GM19239 (cell line): ENCODE data around the gene MYO1D.
"Not testable (repeated sequence)": the region's sequence is repeated elsewhere in the genome, so short reads cannot be mapped to it uniquely, and the experiment has no call there.

ENCODE experiments used
- DNase-seq: peaks from one replicate; pipeline ENCODE4 v3.0.0; 2011; ENCODE audit warnings: low spot score; ENCODE audit not compliant: insufficient read length
- FAIRE-seq: peaks from 2 replicates; lab custom pipeline; 2011; peaks lifted over from hg19 to GRCh38; lab: Jason Lieb, UNC

Gene MYO1D

DNA sequence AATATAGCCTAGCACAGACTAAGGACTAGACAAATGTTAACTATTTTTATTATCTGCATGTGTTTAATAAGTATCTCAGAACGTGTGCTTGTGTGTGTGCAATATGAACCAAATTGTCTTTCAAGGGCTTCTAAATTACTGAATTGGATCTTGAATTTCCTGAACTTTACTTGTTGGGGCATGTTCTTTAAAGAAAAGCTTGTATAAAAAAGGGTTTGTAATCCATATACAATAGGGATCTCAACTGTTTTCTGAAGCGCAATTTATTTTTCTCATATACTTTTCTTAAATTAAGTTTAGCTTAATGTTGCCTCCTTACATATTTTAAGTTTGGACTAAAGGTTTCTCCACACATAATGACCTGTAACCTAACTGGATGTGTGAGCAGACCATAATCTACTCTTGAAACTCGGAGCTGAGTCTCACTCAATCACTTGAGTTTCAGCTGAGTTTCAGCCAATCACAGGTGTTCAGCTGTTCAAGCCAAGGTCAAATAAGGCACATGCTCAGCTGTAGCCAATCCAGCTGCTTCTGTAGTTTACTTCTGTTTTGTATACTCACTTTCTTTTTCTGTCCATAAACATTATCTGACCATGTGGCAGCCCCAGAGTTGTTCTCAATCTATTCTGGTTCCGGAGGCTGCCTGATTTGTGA lies 317.8 kb downstream of the MYO1D start:
- DNase-seq (peak; percentile 64), FAIRE-seq (peak; percentile 99)

DNA sequence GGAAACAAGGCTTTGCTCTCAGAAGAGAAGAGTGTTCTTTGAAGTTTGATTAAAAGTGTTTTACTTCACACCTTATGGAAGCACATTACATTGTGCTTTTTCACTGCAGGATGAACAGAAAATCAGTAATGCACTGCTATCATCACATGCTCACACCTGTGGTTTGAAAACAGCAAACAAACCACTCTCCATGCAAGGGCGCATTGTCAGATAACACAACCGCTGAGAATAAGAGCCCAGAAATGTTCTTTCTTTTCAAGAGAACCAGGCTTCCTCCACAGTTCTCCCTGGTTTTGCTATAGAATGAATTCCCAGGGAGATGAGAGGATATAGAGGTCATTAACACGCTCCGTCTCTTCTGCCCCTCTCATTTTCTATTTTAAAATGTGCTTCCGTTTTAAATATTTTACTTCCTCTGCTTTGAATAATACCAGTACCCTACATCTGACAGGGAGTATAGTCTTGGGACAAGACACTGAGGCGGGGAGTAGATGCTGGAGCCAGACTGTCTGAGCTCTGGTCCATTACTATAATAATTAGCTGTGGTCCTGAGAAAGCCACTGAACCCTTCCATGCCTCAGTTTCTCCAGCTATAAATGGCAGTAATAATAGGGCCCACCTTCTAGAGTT lies 318.5 kb downstream of the MYO1D start:
- peak; percentile 97 for FAIRE-seq

DNA sequence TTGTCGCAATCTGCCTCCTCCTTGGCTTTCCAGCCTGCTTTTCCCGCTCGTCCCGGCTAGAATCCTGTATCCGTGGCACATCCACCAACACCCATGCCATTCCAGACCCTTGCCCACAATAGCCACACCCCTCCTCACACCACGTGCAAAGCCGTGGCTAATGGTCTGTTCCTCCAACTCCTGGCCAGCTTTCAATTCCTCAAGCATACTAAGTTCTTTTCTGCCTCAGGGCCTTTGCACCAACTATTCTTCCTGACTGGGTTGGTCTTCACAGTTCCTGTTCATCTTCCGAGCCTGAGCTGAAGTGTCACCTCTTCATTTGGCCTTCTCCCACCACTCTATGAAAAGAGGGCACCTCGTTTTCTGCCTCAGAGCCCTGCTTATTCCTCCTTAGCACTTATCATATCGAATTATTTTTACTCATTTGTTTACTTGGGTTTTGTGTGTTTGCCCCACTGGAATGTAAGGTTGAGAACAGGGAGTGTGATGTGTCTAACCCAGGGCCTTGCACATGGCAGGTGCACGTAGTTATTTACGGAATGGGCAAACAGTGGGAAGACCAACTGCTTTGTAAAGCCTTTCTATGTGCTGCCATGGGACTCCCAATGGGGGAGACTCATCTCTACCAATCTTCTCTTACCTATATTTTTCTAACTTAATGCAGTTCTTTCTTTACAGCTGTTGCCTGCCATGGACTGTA lies 321.2 kb downstream of the MYO1D start:
- DNase-seq, result no peak
- no peak for FAIRE-seq

More for the DNA sequence above, 318.5 kb downstream of the MYO1D start:
- DNase-seq, result no peak

DNA sequence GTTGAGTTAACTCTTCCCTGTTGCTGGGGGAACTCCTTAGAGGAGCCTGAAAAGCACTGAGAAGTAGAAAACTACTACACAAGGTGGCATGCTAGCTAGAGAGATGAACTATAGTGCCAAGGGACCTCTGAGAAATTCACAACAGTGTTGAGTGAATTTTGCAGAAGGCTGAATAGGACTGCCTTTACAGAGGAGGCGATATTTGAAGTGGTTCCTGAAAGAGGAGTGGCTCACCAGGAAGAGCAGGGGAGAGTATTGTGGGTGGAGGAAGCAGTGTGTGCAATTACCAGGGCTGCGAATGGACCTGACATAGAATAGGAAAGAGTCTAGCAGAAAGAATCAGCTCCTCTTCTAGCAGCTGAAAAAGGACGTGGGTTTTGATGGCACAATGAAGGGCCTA lies 323.8 kb downstream of the MYO1D start:
- FAIRE-seq, result peak; percentile 39
- no peak for DNase-seq

DNA sequence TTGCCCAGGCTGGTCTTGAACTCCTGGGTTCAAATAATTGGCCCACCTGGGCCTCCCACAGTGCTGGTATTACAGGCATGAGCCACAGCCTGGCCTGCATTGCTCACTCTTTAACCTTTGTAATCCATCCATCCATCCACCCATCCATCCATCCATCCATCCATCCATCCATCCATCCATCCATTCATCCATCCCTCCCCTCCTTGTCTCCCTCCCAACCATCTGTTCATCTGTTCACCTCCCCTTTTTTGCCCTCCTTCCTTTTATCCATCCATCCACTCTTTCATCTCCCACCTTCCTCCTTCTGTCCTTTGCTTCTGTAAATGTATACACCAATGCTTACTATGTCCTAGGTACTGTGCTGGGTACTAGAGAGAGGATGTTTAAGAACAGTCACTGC lies 324.6 kb downstream of the MYO1D start:
- FAIRE-seq (no peak), DNase-seq (no peak)

DNA sequence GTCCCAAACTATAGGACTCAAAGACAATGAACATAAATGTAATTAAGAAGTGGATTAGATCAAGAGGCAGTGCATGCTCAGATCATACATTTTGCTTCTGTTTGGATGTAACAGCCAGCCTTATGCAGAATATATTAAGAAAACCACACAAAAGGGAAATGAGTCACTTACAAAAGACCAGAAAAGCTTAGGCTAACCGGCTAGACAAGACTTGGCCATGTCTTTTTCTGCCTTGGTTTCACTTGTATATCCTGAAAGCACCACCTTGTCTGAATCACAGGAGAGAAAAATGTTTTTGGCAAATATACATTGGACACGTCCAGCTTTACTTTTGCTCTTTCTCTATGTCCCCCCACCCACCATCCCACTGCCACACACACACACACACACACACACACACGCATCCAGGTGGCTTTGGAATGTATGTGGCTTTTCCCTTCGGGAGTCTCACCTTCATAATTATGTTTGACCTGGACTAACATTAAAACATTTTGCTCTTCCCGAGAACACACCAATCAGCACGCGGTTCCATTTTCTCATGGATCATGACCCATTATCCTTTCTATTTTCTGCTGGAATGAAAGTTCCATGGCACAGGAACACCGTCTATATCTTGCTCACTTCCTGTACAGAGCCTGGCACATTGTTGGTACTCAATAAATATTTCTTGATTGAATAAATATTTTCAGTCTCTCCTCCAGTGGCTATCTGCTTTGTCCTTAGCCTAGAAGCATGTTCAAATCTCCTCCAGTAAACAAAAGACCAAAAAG lies 325.6 kb downstream of the MYO1D start:
- FAIRE-seq (peak; percentile 93), DNase-seq (peak; percentile 47)

DNA sequence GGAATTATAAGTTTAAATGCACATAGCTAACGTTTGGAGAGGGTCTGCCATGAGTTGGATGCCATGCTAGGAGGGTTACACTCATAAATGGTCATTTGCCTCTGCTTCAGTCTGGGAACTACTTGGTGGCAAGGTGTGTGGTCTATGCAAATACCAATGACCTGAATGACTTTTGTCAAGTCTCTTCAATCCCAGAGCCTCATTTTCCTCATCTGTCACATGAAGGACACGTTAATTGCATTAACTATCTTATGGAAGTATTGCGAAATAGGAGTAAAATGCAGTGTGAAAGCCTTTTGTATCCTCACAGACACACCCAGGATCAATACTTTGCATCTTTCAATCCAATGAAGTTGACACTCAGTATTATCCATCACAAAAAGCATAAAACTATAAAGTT lies 327.4 kb downstream of the MYO1D start:
- FAIRE-seq (no peak), DNase-seq (no peak)

DNA sequence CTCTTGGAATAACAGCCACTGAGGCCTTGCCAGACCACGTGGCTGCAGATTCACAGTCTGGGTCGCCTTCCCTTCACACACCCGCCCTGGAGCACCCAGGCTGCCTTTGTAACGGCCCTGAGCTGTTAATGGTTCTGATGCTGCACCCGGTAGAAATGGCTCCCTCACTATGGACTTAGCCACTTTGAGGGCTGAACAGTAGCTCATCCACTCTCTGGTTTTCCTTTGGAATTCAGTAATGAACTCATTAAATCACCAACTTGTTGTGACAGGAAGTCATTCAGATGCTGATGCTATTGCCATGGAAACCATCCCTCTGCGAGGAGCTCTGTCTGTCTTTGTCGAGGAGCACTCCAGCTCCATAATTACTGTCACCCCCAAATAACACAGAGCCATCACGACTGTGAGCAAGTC lies 330.9 kb downstream of the MYO1D start:
- no peak for FAIRE-seq
- DNase-seq, result no peak

DNA sequence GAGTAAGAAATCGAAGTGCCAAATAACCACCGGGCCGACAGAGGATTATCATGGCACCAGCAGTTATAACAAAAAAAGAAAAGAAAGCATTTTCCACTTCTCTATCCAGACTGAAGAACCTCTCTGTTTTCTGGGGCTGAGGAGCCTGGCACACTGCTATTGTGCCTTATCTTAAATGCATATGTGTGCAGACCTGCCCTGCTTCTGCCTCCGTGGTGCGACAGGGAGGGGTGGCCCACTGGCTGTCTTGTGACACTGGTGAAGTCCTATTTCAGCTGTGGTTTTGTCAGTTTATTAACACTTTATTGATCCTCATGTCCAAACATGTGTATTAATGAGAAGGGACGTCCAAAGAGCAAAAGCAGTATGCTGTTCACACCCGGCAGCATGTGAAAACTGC lies 334.7 kb downstream of the MYO1D start:
- FAIRE-seq, result no peak
- no peak for DNase-seq

DNA sequence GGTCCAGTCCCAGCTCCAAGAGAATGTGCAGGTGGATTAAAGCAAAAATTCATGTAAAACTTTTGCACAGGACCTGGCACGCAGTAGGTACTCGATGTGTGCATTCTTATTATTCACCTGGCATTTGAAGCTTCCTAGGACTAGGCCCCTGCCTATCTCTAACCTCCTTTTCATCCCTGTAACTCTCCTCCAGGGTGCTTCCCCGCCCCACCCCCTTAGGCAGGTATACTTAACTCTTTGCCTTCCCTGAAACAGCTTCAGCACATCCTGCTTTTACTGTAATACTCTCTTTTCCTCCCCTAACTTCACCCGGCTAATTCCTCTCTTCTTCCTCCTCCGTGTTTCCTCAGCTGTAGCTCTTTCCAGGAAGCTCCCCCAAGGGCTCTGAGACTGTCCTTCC lies 335.3 kb downstream of the MYO1D start:
- DNase-seq (no peak), FAIRE-seq (no peak)

DNA sequence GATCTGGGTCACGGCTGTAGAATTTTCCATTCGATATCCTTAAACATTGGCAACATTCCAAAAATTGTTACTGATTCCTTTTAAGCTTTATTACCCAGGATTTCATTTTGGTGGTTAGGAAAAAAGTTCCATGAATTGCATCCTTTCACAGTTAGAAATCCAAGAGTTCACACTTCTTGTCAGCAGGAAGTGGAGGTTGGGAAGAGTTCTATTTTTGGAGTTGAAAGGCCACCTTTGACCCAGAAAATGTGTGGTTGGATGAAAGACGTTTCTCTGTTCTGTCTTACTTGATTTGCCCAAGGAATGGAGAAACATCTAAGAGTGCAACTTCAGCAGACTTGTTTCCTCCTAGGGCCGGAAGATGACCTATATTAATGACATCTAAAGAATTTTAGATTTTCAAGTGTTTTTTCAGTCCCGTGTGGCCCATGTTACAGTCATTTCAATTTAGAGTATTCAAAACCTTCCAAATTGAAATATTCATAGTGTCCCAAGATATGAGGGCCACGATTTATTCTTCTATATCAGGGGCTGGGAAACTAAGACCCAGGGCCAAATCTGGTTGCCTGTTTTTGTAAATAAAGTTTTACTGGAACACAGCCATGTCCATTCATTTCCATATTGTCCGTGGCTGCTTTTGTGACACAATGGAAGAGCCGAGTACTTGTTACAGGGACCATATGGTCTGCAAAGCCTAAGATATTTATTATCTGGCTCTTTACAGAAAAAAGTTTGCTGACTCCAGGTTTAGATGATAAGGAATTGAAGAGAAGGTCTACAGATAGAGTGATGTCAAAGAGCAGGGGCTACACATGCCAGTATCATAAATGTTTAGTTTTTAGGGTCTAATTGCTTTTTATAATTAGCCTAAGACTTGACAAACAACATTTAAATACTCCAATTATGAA lies 339.9 kb downstream of the MYO1D start:
- FAIRE-seq (no peak), DNase-seq (no peak)

DNA sequence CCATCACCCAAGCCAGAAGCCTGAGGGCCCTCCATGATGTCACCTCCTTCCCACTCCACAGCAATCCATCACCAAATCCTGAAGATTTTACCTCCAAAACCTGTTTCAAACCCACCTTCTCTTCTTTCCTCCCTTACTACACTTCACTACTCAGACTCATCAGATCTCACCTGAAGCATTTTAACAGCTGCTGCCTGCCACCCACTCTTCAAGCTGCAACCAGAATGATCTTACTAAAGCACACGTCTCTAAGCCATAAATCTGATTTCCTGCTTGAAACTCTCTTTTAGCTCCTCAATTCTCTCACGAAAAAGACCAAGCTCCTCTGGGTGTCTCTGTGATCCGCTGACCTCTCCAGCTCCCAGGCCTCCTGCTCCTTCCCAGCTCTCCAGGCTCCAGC lies 343.6 kb downstream of the MYO1D start:
- DNase-seq (no peak), FAIRE-seq (no peak)

DNA sequence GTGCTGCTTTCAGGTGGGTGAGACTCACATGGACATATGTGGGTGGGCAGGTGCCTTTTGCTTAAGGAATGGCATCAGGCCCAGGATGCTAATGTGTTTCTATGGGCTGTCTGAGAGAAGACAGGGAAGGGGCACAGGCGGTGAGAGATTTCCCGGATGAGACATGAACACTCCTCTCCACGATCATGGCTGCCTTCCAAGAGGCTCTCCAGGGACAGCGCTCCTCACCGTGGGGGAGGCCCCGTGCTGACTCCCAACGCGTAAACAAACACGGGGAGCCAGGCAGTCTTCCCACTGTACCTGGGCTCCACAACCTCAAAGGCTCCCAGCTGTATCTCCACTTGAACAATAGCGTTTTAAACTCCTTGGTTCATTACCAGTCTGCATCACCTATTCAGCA lies 347.3 kb downstream of the MYO1D start:
- DNase-seq (no peak), FAIRE-seq (no peak)

DNA sequence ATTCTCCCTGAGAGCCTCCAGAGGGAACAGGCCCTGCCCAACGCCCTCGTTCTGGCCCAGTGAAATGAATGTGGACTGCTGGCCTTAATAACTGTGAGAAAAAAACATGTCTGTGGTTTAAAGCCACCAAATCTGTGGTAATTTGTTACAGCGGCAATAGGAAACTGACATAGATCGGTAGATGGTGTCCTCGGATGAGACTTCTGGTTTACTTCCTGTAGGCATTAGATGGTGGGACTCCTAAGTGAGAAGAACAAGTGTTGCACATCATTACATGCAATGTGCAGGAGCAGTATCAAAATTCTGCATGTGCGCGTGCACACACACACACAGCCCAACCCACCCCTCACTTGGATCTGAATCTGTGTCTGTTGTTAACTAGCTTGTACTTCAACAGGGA lies 348.1 kb downstream of the MYO1D start:
- FAIRE-seq (peak; percentile 42), DNase-seq (no peak)

DNA sequence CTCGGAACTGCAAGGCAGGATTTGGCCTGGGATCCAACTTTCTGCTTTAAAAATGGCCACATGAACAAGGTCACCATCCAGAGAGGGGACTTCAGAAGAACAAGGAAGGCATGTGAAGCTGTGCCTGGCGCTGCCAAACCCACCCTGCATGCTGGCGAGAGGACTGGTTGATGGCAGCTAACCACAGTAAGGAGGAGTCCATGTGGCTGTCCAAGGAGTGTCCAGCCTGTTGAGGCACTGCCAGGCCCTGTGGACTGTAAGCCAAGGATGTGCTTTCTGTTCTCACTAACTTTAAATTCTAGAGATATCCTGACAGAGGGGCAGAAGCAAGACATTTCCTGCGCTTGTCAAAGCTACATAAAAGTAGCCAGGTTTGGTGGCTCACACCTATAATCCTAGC lies 349.8 kb downstream of the MYO1D start:
- DNase-seq (no peak), FAIRE-seq (no peak)

DNA sequence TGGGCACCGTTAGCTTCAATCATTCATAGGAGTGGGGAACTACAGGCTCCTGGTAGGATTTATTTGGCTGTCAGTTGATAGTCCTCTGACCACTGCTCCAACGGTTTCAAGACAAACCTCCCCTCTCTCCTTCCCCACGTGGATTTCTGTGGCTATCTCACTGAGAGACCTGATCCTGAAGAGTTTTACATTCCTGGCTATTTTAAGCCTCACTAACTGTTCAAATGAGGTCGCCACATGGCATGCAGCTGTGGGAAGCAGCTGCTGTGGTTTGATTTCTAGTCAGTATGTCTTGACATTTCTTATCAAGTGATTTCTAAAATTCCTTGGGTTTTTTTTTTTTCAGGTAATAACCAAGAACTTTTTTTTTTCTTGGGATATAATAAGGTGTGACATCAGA lies 351.8 kb downstream of the MYO1D start:
- DNase-seq (no peak), FAIRE-seq (peak; percentile 72)

DNA sequence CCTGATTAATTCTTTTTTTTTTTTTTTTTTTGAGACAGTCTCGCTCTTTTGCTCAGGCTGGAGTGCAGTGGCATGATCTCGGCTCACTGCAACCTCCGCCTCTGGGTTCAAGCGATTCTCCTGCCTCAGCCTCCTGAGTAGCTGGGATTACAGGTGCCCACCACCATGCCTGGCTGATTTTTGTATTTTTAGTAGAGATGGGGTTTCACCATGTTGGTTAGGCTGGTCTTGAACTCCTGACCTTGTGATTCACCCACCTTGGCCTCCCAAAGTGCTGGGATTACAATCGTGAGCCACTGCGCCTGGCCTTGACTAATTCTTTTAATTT lies 352.4 kb downstream of the MYO1D start:
- FAIRE-seq, DNase-seq: not testable (repeated sequence)

DNA sequence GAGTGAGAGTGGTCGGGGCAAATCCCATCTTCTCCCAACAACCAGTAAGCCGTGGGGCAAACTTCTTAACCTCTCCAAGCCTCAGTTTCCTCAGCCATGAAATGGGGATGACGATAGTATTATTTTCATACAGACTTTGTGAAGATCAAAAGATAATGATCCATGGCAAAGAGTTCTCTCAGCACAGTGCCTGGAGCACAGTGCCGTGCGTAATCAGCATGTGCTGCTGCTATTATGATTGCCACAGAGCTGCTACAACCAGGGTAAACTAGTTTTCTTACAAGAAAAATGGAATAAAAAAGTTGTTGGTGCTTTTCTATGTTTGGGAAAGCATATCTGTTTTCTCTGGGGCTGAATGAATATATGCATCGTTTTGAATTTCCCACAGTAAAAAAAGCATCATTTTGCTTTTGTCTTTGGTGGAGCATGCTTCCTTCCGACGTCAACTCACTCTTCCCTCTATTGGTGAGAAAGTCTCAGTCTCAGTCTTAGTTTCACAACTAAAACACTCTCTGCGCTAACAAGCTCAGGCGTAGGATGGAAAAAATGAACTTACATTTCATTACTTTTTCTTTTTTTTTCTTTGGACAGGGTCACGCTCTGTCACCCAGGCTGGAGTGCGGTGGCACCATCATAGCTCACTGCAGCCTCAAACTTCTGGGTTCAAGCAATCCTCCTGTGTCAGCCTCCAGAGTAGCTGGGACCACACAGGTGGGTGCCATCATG lies 352.9 kb downstream of the MYO1D start:
- DNase-seq, result no peak
- FAIRE-seq, result peak; percentile 98

DNA sequence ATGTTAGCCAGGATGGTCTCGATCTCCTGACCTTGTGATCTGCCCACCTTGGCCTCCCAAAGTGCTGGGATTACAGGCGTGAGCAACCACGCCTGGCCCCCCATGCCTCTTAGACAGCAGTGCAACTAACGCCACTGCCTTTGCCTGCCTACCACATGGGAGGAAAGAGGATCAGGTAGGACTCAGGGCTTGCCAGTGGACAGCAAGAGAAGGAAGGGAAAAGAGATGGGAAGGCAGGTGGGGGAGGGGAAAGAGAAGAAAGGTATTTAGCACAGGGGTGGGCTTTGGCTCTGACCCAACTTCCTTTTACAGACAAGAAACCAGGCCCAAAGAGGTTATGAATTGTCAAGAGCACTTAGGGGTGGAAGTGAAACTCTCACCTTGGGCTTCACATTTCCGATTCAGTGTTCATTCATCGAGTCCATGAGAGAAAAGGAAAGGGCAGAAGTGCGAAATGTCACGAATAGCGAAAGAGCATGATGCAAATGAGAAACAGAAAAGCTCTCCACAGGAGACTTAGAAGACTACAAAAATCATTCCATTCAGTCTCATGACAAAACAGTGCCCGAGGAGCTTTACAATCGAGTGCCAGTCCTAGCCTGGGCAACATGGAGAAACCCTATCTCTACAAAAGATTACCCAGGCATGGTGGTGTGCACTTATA lies 353.8 kb downstream of the MYO1D start:
- DNase-seq (peak; percentile 72), FAIRE-seq (peak; percentile 100)
